ACHN (cell line): ENCODE data around the gene ATP6V1G2.
"Not testable (repeated sequence)": the region's sequence is repeated elsewhere in the genome, so short reads cannot be mapped to it uniquely, and the experiment has no call there.

Experiments
- DNase-seq: peaks from one replicate; pipeline ENCODE4 v3.0.0-alpha.2; 2015
- in situ Hi-C: cut with HindIII; loops from 2 replicates; pipeline ENCODE4 v1.10.0; 2017; ENCODE audit warnings: low sequenced_read_pairs, low pct_ligation_motif_present, low pct_unique_long_range_greater_than_20kb

The ATP6V1G2 gene

DNA sequence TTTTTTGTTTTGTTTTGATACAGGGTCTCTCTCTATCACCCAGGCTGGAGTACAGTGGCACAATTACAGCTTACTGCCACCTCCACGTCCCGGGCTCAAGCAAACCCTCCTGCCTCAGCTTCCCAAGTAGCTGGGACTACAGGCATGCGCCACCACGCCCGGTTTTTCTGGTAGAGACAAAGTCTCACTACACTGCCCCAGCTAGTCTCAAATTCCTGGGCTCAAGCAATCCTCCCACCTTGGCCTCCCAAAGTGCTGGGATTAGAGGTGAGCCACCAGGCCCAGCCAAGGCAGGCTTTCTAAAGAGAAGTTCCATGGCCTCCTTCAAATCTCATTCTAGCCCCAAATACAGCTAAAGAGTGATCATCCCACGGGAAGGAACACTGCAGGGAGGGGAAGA lies 12.4 kb downstream of the ATP6V1G2 start:
- DNase-seq = no peak
- in situ Hi-C loops = no loop called here

DNA sequence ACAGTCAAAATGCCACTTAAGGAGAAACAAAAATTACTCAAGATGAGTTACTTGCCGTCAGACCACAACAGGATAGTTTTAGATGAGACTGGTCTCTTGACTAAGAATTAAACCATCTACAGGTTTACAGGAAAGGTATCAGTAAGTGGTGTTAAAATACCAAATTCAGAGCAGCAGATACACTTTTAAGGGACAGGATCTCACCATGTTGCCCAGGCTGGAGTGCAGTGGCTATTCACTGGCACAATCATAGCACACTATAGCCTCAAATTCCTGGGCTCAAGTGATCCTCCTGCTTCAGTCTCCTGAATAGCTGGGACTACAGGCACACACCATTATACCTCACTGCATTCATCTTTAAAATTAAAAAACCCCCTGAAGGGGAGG lies 13.0 kb downstream of the ATP6V1G2 start:
- DNase-seq = no peak
- in situ Hi-C loops = no loop called here

DNA sequence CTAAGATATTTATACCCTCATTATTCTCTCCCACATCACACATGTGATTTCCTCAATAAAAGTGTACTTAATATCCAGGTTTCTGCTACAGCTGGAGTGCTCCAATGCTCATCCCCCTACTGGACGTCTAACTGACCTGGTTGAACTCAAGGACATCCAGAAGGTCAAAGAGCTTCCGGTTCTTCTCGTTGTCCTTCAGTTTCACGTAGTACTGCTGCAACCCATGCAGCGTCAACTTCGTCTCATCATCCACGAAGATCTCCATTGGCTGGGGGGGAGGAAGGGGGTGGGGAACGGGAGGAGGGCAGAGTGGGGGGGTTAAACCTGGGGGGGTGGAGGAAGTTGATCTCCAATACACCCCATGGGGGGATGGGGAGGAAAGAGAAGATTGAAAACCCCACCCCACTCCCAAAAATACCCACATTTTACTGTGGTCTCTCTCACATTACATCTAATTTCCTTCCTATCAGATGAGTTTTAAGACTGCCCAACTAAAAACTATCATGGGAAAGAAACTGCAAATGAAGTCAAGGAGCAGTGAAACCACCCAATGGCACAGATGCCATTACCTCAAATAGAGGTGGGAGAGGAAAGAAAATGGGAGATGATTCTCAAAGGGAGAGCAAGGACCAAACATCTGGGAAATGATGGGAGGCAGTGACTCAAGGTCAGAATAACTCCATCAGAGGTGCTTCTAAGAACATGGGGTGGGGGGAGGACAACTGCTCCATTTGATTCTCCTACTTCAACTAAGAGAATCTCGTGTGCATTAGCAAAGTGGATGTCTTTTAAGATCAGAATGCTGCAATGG lies 13.6 kb downstream of the ATP6V1G2 start:
- no peak for DNase-seq
- in situ Hi-C loops = no loop called here

DNA sequence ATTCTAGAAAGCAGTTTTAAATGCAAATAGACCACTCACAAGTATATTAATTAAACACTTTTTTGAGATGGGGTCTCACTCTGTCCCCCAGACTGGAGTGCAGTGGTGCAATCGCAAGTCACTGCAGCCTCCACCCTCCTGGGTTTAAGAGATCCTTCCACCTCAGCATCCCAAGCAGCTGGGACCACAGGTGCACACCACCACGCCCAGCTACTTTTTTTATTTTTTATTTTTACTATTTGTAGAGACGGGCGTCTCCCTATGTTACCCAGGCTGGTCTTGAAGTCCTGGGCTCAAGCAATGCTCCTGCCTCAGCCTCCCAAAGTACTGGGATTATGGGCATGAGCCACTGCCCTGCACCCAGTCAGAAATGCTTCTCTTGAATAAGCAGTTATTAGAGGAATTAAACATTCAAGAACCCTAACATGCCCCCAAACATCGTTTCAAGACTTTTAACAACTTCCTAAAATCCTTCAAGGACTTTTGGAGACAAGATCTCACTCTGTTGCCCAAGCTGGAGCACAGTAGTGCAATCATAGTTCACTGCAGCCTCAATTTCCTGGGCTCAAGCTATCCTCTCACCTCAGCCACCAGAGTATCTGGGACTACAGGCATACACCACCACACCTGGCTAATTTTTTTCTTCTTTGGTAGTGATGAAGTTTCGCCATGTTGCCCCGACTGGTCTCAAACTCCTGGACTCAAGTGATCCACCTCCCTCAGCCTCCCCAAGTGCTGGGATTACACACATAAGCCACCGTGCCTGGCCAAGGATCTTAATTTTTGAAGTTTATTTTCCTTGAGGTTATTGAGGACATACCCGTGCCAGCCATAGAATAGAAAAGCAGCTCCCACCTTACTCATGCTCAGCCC lies 14.4 kb downstream of the ATP6V1G2 start:
- in situ Hi-C loops = no loop called here
- DNase-seq = no peak

DNA sequence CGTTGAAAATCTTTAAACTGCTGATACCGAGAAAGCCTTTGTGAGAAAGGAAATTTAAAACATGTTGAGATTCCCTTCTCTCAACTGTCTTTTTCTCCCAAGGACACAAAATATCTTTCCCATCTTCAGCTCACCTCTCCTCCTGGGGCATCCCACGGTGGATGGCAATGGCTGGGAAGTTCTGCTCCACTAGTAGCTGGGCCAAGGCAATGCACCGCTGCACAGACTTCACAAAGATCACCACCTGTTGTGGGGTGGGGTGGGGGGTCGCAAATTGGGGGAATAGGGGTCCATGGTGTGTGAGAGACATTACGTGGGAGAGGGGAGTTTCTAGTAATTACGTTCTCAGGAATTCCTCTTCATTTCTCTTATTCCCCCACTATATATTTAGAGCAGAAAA lies 15.2 kb downstream of the ATP6V1G2 start:
- no peak for DNase-seq
- in situ Hi-C loops = no loop called here

DNA sequence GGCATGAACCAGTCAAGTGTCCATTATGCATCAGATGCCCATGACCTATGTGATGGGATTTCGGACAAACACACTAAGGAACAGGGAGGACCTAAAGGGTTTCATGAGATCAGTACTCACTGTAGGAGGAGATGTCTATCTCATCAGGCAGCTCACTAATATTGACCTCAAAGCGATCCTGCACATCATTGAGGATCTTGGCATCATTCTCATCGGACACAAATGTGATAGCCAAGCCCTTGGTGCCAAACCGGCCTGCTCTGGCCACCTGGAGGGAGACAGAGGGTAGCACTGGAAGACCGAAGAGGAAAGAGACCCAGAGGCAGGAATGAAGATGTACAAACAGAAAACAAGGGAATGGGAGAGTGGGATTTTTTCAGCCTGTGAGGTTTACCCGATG lies 15.7 kb downstream of the ATP6V1G2 start:
- DNase-seq = no peak
- in situ Hi-C loops = no loop called here

DNA sequence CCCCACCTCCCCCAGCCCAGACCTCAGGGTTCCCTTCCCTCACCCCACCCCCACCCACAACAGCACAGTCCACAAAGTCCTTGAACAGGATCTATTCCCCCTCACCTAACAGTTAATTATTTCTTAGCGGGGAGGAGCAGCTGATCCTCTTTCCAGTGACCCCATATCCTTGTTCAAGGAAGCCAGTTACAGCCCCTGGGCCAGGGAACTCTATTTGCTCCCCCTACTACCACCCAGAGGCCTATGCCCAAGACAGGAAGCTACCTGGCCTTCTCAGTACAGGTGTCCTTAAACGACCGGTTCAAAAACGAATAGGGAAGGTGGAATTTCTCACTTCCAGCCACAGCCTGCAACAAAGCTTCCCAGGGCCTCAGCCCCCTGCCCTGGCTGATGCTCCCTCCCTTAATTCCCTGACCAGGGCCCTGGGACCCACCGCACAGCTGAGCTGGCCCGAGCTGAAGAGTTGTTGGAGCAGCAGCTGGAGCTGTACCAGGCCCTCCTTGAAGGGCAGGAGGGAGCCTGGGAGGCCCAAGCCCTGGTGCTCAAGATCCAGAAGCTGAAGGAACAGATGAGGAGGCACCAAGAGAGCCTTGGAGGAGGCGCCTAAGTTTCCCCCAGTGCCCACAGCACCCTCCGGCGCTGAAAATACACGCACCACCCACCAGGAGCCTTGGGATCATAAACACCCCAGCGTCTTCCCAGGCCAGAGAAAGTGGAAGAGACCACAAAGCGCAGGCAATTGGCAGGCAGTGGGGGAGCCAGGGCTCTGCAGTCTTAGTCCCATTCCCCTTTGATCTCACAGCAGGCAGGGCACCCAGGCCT lies 16.9 kb downstream of the ATP6V1G2 start:
- in situ Hi-C loops = no loop called here
- no peak for DNase-seq

DNA sequence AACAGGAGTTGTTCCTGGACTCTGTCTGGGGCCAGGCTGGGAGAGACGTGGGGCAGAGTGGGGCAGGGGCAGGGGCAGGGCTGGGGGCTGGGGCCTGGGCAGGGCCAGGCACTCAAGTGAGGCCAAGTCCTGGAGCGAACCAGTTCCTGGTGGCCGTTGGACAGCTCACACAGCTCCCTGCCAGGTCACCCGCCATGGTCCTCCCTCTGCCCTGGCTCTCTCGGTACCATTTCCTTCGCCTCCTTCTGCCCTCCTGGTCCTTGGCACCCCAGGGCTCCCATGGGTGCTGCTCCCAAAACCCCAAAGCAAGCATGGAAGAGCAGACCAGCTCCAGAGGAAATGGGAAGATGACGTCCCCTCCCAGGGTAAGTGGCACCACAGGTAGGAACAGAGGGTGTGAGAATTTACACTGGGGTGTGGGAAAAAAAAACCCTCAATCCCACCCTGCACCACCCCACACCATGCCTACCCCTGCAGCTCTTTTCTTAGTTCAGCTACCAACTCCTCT lies 17.5 kb downstream of the ATP6V1G2 start, which contains the start of gene MCCD1:
Gene MCCD1 (plus strand): TSS at position 142 of the 508 bp plus-strand sequence. CDS start 53 bp downstream, at position 195.
- in situ Hi-C loops = no loop called here
- no peak for DNase-seq

DNA sequence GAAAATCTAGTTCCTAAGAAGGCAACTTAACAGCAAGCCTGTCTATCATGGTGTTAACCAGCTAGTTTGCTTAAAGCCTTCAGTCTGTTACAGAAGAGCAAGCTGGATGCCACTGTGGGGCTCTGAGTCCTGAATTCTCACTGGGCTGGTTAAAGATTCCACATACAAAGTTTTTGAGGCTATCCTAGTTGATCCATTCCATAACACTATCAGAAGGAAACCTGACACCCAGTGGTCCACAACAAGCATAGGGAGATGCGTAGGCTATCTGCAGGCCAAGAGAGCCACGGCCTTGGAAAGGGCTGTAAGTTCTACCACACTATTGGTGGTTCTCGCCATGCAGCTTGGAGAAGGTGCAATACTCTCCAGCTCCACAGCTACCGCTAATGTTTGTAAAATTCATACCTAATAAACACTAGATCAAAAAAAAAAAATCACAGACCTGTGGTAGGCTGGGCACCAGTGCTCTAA lies 18.1 kb downstream of the ATP6V1G2 start:
- no peak for DNase-seq
- in situ Hi-C loops = no loop called here

DNA sequence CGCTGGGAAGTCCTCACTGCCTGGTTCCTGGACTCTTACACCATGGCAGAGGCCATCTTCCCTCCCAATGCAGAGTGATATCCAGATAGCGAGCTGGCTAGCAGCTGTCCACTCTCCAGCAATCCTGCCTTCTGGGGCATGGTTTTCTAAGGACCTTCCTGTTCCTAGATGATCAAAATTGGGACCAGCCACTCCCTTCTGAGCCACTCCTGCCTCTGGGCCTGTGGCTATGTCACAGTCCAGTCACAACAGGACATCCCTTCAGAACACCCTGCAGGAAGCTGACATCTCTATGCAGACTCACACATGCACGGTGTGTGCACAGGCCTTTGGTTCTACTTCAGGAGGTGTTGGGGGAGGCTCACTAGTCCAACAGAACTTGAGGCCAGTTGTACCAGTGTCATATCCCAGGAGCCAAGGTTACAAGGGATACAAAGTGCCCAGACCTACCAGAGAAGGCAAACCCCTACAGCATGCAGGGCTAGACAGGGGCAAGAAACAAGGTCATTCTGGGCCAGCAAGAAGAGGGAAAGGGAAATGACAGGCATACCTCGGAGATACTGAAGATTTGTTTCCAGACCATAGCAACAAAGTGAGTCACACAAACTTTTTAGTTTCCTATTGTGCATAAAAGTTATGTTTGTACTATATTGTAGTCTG lies 20.3 kb downstream of the ATP6V1G2 start:
- in situ Hi-C loops = no loop called here
- no peak for DNase-seq

DNA sequence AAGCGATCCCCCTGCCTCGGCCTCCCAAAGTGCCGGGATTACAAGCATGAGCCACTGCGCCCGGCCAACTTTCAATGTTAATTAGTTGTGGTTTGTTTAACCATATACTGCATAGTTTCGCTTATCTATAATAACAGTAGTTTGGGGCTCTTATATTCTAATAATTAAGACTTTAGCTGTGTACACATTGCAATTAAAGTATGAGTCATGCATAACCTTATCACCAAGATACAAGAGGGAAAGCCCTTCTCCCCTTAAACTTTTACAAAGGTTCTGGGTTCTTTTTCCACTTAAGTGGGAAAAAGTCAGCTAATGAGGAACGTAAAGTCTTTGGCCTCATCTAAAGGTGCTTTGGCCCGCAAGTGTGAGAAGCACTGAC lies 20.9 kb downstream of the ATP6V1G2 start:
- DNase-seq = no peak

DNA sequence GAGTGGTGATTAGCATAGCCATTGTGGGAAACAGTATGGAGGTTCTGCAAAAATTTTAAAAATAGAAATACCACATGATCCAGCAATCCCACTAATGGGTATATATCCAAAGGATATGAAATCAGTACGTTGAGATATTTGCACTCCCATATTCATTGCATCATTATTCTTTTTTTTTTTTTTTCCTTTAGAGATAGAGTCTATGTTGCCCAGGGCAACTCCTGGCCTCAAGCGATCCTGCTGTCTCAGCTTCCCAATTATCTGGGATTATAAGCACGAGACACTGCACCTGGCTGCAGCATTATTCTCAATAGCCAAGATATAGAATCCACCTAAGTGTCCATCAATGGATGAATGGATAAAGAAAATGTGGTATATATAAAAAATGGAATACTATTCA lies 24.6 kb downstream of the ATP6V1G2 start:
- in situ Hi-C loops = no loop called here
- no peak for DNase-seq

More for the DNA sequence above, 20.9 kb downstream of the ATP6V1G2 start:
- in situ Hi-C loops = no loop called here

DNA sequence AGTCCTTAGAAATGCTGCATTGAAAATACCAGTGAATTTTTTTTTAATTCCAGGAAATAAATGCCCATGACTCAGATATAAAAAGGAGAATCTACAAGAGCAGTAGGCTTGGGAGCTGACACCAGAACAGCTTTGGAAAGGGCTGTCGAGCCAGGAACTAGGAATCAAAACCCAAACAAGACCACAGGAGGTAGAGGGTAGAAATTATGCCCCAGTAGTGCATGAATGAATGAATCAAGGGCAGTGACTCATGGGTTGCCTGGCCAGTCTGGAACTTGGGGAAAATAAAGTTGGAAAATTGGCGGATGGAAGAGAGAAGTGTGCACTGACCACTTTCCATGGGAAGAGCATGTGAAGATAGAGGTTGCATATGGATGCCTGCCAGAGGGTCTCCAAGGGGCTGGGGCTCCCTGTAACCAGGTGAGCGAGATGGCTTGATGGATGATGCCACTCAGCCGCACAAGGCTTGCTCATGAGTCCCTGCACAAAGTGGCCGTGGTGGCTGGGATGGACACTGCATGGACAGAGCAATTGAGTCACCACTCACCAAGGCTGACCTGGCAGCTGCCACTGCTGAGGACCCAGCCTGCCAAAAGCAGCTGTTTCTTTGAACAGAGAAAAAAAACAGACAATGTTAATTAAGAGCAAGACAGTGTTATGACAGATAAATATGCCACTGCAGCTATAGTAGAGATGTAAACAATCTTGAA lies 32.8 kb downstream of the ATP6V1G2 start:
- no peak for DNase-seq
- in situ Hi-C loops = no loop called here

DNA sequence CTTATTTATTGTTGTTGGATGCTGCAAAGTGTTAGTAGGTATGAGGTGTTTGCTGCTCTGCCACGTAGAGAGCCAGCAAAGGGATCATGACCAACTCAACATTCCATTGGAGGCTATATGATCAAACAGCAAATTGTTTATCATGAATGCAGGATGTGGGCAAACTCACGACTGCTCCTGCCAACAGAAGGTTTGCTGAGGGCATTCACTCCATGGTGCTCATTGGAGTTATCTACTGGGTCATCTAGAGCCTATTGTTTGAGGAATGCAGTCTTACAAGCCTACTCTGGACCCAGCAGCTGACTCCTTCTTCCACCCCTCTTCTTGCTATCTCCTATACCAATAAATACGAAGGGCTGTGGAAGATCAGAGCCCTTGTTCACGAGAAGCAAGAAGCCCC lies 36.4 kb downstream of the ATP6V1G2 start:
- in situ Hi-C loops = no loop called here
- no peak for DNase-seq

DNA sequence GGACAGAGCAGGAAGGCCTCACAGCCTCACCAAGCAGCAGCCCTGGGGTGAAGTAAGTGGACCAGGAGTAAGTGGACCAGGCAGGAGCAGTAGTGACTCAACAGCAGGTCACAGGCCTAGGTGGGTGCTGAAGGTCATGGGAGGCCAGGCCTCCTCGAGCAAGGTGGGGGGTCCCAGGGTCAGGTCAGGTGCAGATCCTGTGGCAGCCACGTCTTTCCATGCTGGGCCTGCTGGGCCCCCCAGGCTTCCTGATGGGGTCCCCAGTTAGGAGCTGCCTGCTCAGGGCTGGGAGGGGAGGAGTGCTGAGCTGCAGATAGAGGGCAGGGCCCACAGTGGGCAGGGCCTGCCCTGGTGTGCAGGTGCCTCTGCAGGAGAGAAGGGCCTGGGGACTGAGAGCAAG lies 37.4 kb downstream of the ATP6V1G2 start:
- DNase-seq, in situ Hi-C loops: not testable (repeated sequence)

DNA sequence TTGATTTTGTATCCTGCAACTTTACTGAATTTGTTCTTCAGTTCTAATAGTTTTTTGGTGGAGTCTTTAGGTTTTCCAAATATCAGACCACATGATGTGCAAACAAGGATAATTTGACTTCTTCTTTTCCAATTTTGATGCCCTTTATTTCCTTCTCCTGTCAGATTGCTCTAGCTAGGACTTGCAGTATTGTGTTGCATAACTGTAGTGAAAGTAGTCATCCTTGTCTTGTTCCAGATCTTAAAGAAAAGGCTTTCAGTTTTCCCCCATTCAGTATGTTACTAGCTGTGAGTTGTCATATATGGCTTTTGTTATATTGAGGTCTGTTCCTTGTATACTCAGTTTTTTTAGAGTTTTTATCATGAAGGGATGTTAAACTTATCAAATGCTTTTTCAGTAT lies 43.8 kb downstream of the ATP6V1G2 start:
- in situ Hi-C loops = no loop called here
- DNase-seq = no peak

DNA sequence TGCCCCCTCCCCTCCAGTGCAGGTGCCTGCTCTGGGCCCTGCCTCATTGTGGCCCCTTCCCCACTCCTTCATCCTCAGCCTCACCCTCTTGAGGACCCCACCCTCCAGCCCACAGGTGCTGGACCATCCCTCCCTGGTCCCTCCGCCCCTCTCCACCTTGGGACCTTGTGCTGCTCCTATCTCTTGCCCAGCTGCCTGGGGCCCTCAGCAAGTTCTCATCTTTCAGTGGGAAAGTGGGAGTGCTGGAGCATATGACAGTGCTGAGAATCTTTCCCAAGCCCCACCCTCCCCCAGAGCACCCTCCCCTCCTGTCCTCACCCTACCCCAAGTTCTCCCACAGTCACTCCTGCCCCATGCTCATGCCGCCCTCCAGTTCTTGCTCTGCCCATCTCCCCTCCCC lies 46.8 kb downstream of the ATP6V1G2 start:
- in situ Hi-C loops, DNase-seq: not testable (repeated sequence)

DNA sequence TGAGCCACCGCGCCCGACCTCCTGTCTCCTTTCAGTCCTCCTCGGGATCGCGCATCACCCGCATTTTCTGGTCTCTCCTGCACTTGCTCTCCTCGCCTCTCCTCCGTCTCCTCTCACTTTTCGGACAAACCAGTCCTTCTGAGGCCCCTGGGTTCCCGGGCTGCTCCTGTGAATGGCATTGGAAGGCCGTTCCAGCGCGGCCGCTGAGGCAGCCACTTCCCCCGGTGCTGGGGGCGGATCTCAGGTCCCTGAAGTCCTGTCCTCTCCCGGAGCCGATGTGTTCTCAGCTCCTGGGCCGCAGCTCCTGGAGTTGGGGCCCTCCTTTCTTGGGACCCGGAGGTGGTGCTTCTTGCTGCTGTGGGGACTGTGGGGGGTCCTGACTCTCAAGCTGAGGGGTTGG lies 47.7 kb downstream of the ATP6V1G2 start:
- no peak for DNase-seq
- in situ Hi-C loops = no loop called here
